Activated naive CD4-positive, alpha-beta T cell treated with anti-CD3 and anti-CD28 coated beads, Interleukin-2, amount 50 U/mL, for 72 hours (primary cell): ENCODE results near the gene ZSCAN26. TPM values are rescaled to one million over a fixed set of nuclear protein-coding genes. Genes with fewer than 3 reads are reported as not detected.

Experiments
- ATAC-seq, 2 donors: fragments of 150-1000 bp; cut with Tn5 transposase; 2 replicates each; pipeline ENCODE4 v1.10.0; 2021; ENCODE audit warnings: mild to moderate bottlenecking in 2 of 2, moderate library complexity in 2 of 2
- DNase-seq, 2 donors: peaks; one replicate each; pipeline ENCODE4 v3.0.0; 2021 to 2022; ENCODE audit warnings: low spot score in 2 of 2
- H3K27ac Mint-ChIP-seq, 2 donors: one replicate each; pipeline ENCODE4 v1.8.0; 2022; ENCODE audit warnings: mild to moderate bottlenecking in 2 of 2, mixed read lengths in 2 of 2
- H3K36me3 Mint-ChIP-seq, 2 donors: one replicate each; pipeline ENCODE4 v1.8.0; 2022; ENCODE audit warnings: mixed read lengths in 2 of 2
- H3K9me3 Mint-ChIP-seq, 2 donors: one replicate each; pipeline ENCODE4 v1.8.0; 2022; ENCODE audit warnings: mixed read lengths in 2 of 2
- total RNA-seq, 2 donors: library from RNA; stranded (reverse); gene quantifications; one replicate each; pipeline ENCODE4 v1.2.3, GENCODE V29; 2022

The ZSCAN26 gene
- total RNA-seq, 2 donors from 2014 or later: 2.1 to 3.9 TPM

DNA sequence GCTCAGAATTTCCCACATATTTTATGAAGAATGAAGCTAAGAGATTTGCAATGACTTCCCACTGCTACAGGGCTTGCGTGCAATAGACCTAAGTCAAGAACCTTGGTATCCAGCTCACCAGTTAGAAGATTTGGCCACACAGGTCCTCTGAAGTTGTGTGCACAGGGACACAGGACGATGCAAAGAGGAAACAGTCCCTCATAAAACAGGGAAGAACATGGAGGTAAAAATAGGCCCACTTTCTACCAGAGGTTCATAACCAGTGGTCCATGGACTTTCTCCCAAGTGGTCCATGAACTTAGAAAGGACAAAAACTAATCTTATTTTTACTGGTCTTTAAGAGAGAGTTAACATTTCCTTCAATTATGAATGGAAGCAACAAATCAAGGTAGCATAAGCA is 16.2 kb upstream of the ZSCAN26 start:
- H3K27ac Mint-ChIP-seq: no peak overlapping the region

DNA sequence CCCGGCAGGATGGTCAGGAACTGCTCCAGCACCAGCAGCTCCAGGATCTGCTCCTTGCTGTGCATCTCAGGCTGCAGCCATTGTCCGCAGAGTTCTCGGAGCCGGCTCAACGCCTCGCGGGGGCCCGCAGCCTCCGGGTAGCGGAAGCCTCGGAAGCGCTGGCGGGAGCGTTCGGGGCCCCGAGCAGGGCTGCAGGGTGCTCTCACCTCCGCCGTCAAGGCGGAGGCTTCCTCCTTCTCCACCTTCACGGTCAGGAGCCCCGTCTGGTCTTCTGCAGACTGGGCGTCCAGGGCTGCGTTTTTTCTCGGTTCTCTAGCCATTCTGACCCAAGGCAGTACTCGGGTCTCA is 15.3 kb upstream of the ZSCAN26 start:
- Mint-ChIP-seq H3K36me3 (peaks cover 13 to 15% of the 10 kb centered on the region in 2 donors), H3K27ac (peak overlapping the region; percentile 85 to 98), H3K9me3 (peaks cover 0 to 5% of the 10 kb centered on the region in 2 donors)
- peak; percentile 34 to 58 for DNase-seq
- peak; percentile 74 for ATAC-seq

More for the DNA sequence above, 16.2 kb upstream of the ZSCAN26 start:
- Mint-ChIP-seq H3K36me3 (peaks cover 22 to 23% of the 10 kb centered on the region in 2 donors), H3K9me3 (peaks cover 0 to 5% of the 10 kb centered on the region in 2 donors)
- DNase-seq (no peak), ATAC-seq (no peak)

DNA sequence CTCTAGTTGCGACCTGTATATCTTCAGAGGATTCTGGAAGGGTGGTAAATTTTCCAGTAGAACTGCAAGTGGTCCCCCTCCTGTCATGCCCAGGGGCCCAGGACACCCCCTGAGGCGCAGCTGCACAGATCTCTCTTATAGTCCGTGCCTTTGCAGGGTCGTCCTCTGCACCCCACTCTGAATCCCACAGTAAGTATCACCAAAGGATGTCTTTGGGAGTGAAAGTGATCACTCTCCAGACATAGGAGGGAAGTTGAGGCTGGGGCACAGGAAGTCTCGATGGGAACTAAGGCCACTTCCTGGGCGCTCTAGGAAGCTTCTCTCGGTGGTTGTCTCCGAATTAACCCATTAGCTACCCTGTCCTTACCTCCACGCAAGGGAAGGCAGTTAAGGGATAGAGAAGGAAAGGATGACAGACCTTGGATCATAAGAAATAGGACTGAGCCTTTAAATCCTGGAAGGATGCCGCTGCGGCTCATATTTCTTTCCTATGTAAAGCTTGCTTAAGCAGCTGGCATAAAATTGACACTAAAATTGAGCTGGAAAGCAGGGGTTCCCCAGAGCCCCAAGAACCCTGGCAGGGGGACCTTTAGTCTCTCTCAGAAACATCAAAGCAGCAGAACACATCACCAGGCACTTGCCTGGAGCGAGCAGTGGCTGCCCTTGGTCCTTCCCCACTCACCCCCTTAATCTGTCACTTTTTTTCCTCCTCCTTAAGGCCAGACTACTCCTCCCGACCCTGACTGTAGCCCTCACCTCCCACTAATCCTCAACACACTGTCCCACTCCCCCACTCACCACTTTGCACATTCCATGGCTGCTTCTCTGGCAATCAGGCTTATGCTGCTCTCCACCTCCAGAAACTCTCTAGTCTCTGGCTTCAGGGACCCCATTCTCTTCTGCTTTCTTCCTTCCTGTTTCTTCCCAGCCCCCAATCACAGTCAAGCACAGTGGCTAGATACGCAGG is 14.7 kb upstream of the ZSCAN26 start, which contains the start of gene ZKSCAN4:
Gene ZKSCAN4, minus strand, starts transcription at position 261 of the 967 bp plus-strand sequence. CDS start 289 bp downstream, outside the sequence.
- peak within 1 kb of the TSS; percentile 85 to 98 for H3K27ac Mint-ChIP-seq
- DNase-seq (peak in 1 of 2 donors; percentile 78), ATAC-seq (peak; percentile 66 to 86)
- peaks cover 0 to 5% of the 10 kb centered on the region in 2 donors for H3K9me3 Mint-ChIP-seq
- peaks cover 13 to 15% of the 10 kb centered on the region in 2 donors for H3K36me3 Mint-ChIP-seq

DNA sequence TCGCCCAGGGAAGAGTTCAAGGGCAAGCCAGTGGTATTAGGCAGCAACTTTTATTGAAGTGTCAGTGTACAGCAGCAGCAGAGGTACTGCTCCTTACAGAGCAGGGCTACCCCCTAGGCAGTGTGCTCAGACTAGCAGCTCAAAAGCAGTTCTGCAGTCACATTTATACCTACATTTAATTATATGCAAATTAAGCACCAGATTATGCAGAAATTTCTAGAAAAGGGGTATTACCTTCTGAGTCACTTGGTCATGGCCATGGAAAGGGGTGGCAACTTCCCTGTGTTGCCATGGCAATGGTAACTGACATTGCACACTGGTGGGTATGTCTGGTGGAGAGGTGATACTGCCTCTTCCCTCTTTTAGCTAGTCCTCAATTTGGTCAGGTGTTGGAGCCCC is 12.8 kb upstream of the ZSCAN26 start:
- Mint-ChIP-seq H3K27ac (no peak overlapping the region), H3K36me3 (peaks cover 21 to 23% of the 10 kb centered on the region in 2 donors), H3K9me3 (peaks cover 10 to 12% of the 10 kb centered on the region in 2 donors)
- DNase-seq (no peak), ATAC-seq (peak; percentile 55 to 57)

DNA sequence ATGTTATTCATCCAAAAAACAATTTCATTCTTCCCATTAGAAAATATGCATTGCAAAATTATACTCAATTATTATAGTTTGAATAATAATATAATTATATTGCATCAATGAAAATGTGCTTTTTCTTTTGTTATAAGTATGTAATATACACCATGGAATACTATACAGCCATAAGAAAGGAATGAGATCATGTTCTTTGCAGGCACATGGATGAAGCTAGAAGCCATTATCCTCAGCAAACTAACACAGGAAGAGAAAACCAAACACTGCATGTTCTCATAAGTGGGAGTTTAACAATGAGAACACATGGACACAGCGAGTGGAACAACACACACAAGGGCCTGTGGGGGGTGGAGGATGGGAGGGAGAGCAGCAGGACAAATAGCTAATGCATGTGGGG is 9.9 kb upstream of the ZSCAN26 start:
- DNase-seq (no peak), ATAC-seq (no peak)
- peaks cover 21 to 22% of the 10 kb centered on the region in 2 donors for H3K36me3 Mint-ChIP-seq
- peaks cover 17 to 19% of the 10 kb centered on the region in 2 donors for H3K9me3 Mint-ChIP-seq
- H3K27ac Mint-ChIP-seq: no peak overlapping the region

DNA sequence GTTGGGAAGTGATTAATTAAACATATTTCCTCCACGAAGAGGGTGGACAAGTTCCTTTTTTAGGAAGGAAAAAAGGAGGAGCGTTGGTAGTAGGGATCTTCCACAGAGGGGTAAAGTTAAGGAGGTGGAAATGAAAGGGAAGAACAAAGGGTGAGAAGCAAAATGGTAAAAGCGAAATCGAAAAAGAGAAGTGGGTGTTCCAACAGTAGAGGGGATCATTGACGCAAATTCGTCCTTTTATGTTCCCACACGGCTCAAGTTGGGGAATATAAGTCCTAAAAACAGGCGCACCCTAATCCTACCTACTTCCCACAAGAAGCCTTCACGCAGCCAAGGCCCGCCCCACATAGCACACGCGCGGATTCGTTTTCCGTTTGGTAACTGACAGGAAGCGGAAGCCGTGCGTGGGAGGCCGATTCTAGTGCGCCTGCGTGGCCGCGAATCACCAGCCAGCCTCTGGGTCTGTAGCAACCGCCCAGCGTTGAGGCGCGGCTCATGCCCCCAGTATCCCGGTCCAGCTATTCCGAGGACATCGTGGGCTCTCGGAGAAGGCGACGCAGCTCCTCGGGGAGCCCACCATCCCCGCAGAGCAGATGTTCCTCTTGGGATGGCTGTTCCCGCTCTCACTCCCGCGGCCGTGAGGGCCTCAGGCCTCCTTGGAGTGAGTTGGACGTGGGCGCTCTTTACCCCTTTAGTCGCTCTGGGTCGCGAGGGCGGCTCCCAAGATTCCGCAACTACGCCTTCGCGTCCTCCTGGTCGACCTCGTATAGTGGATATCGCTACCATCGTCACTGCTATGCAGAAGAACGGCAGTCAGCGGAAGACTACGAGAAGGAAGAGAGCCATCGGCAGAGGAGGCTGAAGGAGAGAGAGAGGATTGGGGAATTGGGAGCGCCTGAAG is 7.8 kb upstream of the ZSCAN26 start, which contains the start of gene NKAPL:
Gene NKAPL, plus strand, starts transcription at position 421 of the 901 bp plus-strand sequence. Its CDS starts 75 bp downstream, at position 496.
- peak; percentile 16 to 68 for ATAC-seq
- peak; percentile 48 to 61 for DNase-seq
- Mint-ChIP-seq H3K9me3 (peaks cover 12 to 19% of the 10 kb centered on the region in 2 donors), H3K27ac (peak within 1 kb of the TSS in 1 of 2 donors; percentile 67), H3K36me3 (peaks cover 20 to 21% of the 10 kb centered on the region in 2 donors)

DNA sequence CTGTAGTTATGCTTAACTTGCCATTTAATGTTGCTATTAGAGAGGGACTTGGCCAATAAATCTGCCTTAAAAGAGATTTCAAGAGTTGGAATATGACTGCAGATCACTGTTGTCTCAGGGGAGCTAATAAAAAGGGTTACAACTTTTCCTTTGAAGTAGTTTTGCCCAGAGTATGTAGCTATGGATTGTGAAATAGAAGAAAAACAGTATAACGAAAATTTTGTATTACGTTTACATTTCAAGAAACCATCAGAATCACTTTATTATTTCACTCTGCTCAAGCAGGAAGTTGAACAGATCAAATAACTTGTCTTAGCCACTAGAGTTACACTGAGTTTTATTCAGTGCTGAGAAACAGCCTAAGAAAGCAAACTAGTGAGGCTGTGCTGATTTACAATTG is 3.0 kb upstream of the ZSCAN26 start:
- ATAC-seq: no peak
- DNase-seq: no peak
- peaks cover 6 to 9% of the 10 kb centered on the region in 2 donors for H3K9me3 Mint-ChIP-seq
- peaks cover 8% of the 10 kb centered on the region in 2 donors for H3K36me3 Mint-ChIP-seq
- no peak overlapping the region for H3K27ac Mint-ChIP-seq

DNA sequence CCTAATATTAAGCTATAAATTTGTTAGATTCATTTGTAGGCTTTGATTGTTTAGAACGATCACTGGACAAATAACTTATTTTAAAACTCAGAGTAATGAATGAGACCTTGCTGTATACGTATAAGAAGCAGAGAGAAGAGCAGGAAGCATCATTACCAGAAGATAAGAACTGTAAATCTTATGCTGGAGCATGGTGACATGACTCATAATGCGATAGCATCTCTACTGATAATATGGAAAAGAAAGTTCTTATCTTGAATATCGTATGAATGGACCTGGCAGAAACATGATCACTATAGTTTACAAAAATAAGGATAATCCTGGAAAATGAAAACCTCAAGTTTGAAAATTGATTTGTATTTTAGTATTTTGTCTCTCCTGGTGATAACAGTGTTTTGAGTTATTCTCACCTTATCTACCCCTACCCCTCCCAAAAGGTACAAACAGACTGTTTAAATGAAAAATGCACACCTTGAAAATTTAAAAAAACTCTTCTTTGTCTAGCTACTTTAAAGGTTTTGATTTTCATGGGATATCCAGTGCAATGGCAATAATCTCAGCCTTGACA is 2.0 kb upstream of the ZSCAN26 start:
- Mint-ChIP-seq H3K36me3 (no peaks in the 10 kb centered on the region), H3K27ac (no peak overlapping the region), H3K9me3 (peaks cover 0 to 4% of the 10 kb centered on the region in 2 donors)
- no peak for DNase-seq
- ATAC-seq: no peak

DNA sequence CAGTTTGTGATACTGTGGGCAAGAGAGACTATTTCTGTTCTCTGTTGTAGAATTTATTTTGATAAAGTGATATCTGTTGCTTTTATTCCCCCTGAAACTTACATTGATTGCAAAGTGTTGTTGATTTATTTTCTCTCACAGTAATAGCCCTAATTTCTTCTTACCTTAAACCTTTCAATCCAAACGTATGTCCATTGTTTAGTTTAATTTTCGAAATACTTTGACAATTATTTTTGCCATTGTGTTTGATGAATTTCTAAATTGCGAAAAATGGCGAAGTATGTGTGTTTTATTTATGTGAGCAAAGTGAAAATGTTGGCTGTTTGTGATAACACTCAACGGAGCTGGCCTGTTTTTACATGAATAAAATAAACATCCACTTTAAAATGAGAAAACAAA is 381 bp upstream of the ZSCAN26 start:
- Mint-ChIP-seq H3K27ac (peak overlapping the region in 1 of 2 donors; percentile 59), H3K9me3 (no peaks in the 10 kb centered on the region), H3K36me3 (no peaks in the 10 kb centered on the region)
- DNase-seq: no peak
- no peak for ATAC-seq

DNA sequence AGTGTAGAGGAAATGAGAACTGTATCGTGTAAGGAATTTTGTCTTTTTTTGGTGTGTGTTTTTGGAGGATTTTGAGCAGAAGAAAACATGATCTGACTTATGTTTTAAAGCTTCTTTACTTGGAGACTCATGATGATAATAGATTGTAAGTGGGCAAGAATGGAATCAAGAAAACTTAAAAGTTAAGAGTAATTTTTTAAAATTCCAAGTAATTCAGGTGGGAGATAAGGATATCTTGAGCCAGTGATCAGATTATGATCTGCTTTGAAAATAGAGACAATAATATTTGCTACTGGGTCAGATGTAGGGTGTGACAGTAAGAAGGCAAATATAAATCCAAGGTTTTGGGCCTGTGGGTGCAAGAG is 734 bp downstream of the ZSCAN26 start:
- DNase-seq (no peak), ATAC-seq (no peak)
- no peaks in the 10 kb centered on the region for H3K36me3 Mint-ChIP-seq
- H3K27ac Mint-ChIP-seq: no peak overlapping the region
- no peaks in the 10 kb centered on the region for H3K9me3 Mint-ChIP-seq

DNA sequence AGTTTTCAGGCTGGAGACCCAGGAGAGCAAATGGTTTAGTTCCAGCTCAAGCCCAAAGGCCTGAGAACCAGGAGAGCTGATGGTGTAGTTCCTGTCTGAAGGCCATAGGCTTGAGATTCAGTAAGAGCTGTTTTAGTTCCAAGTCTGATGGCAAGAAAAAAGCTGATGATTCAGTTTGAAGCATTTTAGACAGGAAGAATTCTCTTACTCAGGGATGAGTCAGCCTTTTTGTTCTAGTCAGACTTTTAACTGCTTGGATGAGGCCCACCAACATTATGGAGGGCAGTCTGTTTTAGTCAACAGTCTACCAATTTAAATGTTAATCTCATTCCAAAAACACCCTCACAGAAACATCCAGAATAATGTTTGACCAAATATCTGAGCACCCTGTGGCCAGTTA is 2.5 kb downstream of the ZSCAN26 start:
- Mint-ChIP-seq H3K9me3 (no peaks in the 10 kb centered on the region), H3K27ac (peak overlapping the region in 1 of 2 donors; percentile 4), H3K36me3 (peaks cover 0 to 7% of the 10 kb centered on the region in 2 donors)
- ATAC-seq (peak; percentile 39 to 52), DNase-seq (no peak)

DNA sequence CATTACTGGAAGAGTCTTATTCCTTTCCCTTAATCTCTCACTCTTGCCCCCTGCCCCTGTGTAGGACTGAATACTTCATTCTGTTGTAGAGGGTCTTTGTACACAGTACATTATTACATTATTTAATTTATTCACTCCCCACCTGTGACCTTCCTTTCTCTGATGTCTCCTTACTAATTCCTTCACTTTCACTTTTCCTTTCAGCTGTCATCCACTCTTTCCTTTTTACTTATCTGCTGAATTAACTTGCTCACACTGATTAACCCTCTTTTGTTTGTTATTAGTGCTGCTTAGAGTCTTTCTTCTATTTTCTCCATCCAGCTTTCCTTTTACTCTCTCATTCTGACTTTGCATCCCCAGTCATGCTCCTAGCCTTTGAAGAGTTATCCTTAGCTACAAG is 7.9 kb downstream of the ZSCAN26 start:
- peak overlapping the region; percentile 44 to 63 for H3K27ac Mint-ChIP-seq
- peaks cover 0 to 4% of the 10 kb centered on the region in 2 donors for H3K9me3 Mint-ChIP-seq
- peaks cover 21 to 39% of the 10 kb centered on the region in 2 donors for H3K36me3 Mint-ChIP-seq
- peak in 1 of 2 donors; percentile 37 for ATAC-seq
- DNase-seq: no peak

DNA sequence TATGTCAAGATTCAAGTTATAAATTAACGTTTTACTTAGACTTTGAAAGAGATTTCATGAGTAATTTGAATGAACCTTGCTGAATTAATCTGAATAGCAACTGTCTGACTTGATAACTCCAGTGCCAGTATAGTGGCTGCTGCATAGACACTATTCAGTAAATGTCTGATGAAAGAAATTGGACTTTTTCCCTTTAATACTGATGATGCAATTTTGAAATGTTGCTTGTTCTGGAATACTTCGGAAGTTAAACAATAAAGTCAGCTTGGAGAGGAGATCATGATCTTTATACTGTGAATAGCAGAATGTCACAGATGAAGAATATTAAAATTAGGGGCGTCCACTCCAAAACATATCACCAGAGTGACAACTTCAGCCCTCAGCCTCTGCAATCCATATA is 10.8 kb downstream of the ZSCAN26 start:
- H3K27ac Mint-ChIP-seq: no peak overlapping the region
- H3K9me3 Mint-ChIP-seq: peaks cover 0 to 4% of the 10 kb centered on the region in 2 donors
- DNase-seq (no peak), ATAC-seq (no peak)
- peaks cover 31 to 50% of the 10 kb centered on the region in 2 donors for H3K36me3 Mint-ChIP-seq

DNA sequence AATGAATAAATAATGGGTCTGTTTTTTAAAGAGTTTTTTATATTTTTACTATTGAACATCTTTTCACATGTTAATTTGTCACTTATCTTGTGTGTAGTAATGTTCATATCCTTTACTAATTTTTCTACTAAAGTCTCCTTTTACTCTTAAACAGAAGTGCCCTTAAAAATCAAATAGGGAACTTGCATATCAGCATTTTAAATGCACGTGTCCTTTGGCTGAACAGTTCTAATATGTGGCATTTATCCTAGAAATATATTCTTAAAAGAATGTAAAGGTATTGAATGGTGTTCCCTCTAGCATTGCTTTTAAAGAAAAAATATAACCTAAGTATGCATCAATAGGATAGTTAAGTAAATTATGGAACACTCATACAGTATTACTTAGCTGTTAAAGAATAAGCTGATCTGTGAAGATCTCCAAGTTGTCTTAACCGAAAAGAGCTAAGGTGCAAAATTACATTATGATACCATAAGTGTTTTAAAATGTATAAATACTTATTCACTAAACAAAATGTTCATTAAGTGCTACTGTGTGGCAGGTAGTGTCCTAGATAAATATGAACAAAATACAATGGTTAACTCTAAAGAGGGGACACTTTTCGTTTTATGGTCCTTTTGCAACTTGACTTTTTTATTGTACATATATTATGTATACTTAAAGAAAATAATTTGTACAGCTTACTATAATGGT is 13.8 kb downstream of the ZSCAN26 start:
- Mint-ChIP-seq H3K36me3 (peaks cover 42 to 44% of the 10 kb centered on the region in 2 donors), H3K27ac (no peak overlapping the region), H3K9me3 (no peaks in the 10 kb centered on the region)
- ATAC-seq (no peak), DNase-seq (no peak)

DNA sequence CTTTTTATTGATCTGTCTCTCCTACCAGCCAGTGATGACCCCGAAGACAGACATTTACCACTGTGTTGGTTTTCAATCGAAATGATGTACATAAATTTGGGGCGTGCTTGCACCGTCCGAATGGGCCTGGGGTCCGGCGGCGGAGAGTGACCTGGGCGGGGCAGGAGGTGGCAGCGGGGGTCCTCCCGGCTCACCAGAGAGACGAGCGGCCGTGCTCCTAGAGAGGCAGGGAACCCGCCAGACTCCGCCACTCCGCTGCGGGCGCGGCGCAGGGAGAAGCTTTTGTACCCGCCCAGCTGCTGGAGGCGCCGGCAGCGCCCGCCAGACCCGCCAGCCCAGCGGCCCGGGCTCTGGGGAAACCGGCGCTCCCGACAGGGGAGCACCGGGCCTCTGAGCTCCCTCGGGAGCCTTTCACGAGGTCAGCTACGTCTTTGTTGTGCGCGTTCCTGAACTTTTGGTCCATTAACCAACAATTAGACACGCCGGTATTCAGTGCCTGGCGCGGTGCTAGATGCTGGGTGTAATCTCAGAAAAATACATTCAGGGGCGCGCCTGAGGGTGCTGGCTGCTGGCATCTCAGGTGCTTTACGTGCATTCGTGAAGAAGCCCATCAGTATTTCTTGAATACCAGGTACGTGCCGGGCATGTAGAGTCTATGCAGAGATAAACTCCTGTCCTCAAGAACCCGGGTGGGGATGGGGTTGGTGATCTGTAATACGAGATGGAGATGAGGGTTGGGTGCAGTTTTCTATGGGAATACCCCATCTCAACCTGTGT is 14.5 kb downstream of the ZSCAN26 start, which contains the start of gene PGBD1:
Gene PGBD1, plus strand, starts transcription at position 285 of the 777 bp plus-strand sequence. CDS start 2,242 bp downstream, outside the sequence.
- H3K9me3 Mint-ChIP-seq: no peaks in the 10 kb centered on the region
- DNase-seq: peak in 1 of 2 donors; percentile 67
- peak; percentile 86 to 93 for ATAC-seq
- H3K36me3 Mint-ChIP-seq: peaks cover 36 to 37% of the 10 kb centered on the region in 2 donors
- no peak within 1 kb of the TSS for H3K27ac Mint-ChIP-seq
